Fibroblast of the conjunctiva (primary cell): Measurements from ENCODE around the gene FAM83F.
"Not testable (repeated sequence)": the region's sequence is repeated elsewhere in the genome, so short reads cannot be mapped to it uniquely, and the experiment has no call there.

Experiments
- DNase-seq: peaks from one replicate; pipeline ENCODE4 v3.0.0-alpha.2; 2010; ENCODE audit warnings: low read depth

FAM83F gene

GRCh38 chr22:39966470-39966869, 28.3 kb upstream of the FAM83F start:
- DNase-seq = no peak

GRCh38 chr22:39967103-39967829, 27.5 kb upstream of the FAM83F start:
- DNase-seq = no peak

GRCh38 chr22:39967996-39968972, 26.5 kb upstream of the FAM83F start:
- no peak for DNase-seq

- DNase-seq = no peak
These were observed 24.0 kb upstream of the FAM83F start for GRCh38 chr22:39970742-39971141.

GRCh38 chr22:39972641-39973040, 22.1 kb upstream of the FAM83F start:
- no peak for DNase-seq

- DNase-seq = no peak
These were observed 21.1 kb upstream of the FAM83F start for GRCh38 chr22:39973656-39974055.

GRCh38 chr22:39974065-39974464, 20.7 kb upstream of the FAM83F start:
- no peak for DNase-seq

- DNase-seq = no peak
These were observed 15.7 kb upstream of the FAM83F start for GRCh38 chr22:39979048-39979447.

- DNase-seq = no peak
These were observed 15.3 kb upstream of the FAM83F start for GRCh38 chr22:39979458-39979857.

GRCh38 chr22:39980596-39980995, 14.2 kb upstream of the FAM83F start:
- no peak for DNase-seq

GRCh38 chr22:39983346-39983745, 11.4 kb upstream of the FAM83F start:
- no peak for DNase-seq

- no peak for DNase-seq
These were observed 10.7 kb upstream of the FAM83F start for GRCh38 chr22:39984006-39984405.

GRCh38 chr22:39984746-39985145, 10.0 kb upstream of the FAM83F start:
- DNase-seq = no peak

- DNase-seq = no peak
These were observed 9.2 kb upstream of the FAM83F start for GRCh38 chr22:39985383-39986035.

GRCh38 chr22:39988386-39989114, 6.2 kb upstream of the FAM83F start:
- no peak for DNase-seq

GRCh38 chr22:39989633-39990032, 5.1 kb upstream of the FAM83F start:
- no peak for DNase-seq

GRCh38 chr22:39990686-39991085, 4.1 kb upstream of the FAM83F start:
- DNase-seq = no peak

GRCh38 chr22:39991159-39991860, 3.4 kb upstream of the FAM83F start:
- DNase-seq = no peak

- DNase-seq = no peak
These were observed 2.5 kb upstream of the FAM83F start for GRCh38 chr22:39992088-39992826.

GRCh38 chr22:39992894-39993293, 1.9 kb upstream of the FAM83F start:
- DNase-seq = not testable (repeated sequence)
